Measurements from ENCODE around the gene SEPTIN11.
A peak's percentile ranks its signal among the peaks of the same experiment; 100 is the strongest.

SEPTIN11 gene

GRCh38 chr4:76982638-76983584 is 33.4 kb downstream of the SEPTIN11 start:
- DNase-seq: no peak

GRCh38 chr4:76984127-76984526 is 34.6 kb downstream of the SEPTIN11 start:
- no peak for DNase-seq

GRCh38 chr4:76984788-76985211 is 35.2 kb downstream of the SEPTIN11 start:
- no peak for DNase-seq

- DNase-seq: no peak
Observed at GRCh38 chr4:76987153-76987591, 37.6 kb downstream of the SEPTIN11 start.

- no peak for DNase-seq
Observed at GRCh38 chr4:76987685-76988084, 38.1 kb downstream of the SEPTIN11 start.

- no peak for DNase-seq
Observed at GRCh38 chr4:76989391-76990061, 40.0 kb downstream of the SEPTIN11 start.

- no peak for DNase-seq
Observed at GRCh38 chr4:76990288-76991080, 40.9 kb downstream of the SEPTIN11 start.

GRCh38 chr4:76991161-76991660 is 41.7 kb downstream of the SEPTIN11 start:
- no peak for DNase-seq

- peak; percentile 86 for DNase-seq
Observed at GRCh38 chr4:76993787-76994641, 44.5 kb downstream of the SEPTIN11 start.

GRCh38 chr4:76995776-76996175 is 46.2 kb downstream of the SEPTIN11 start:
- no peak for DNase-seq

GRCh38 chr4:76996445-76996844 is 46.9 kb downstream of the SEPTIN11 start:
- DNase-seq: no peak

- no peak for DNase-seq
Observed at GRCh38 chr4:76997077-76997476, 47.5 kb downstream of the SEPTIN11 start.

GRCh38 chr4:76997532-76997931 is 48.0 kb downstream of the SEPTIN11 start:
- no peak for DNase-seq

GRCh38 chr4:76998251-76998901 is 48.8 kb downstream of the SEPTIN11 start:
- DNase-seq: no peak

All from DMS79 treated with DMSO at 0.1 percent for 48 hours (cell line).